ENCODE measurements around the gene IL36B.

Gene IL36B

GRCh38 chr2:113075600-113075999, 22.9 kb upstream of the IL36B start:
- no peak for DNase-seq (ENCODE audit: low read depth)

GRCh38 chr2:113075030-113075429, 22.4 kb upstream of the IL36B start:
- no peak for DNase-seq (ENCODE audit: low read depth)

- DNase-seq (ENCODE audit: low read depth), result no peak
Observed at GRCh38 chr2:113073325-113073834, 20.7 kb upstream of the IL36B start.

- DNase-seq (ENCODE audit: low read depth), result no peak
Observed at GRCh38 chr2:113072584-113072983, 19.9 kb upstream of the IL36B start.

GRCh38 chr2:113070606-113070975, 17.9 kb upstream of the IL36B start:
- no peak for DNase-seq (ENCODE audit: low read depth)

GRCh38 chr2:113069676-113070605, 17.3 kb upstream of the IL36B start:
- DNase-seq (ENCODE audit: low read depth), result no peak

GRCh38 chr2:113068706-113069485, 16.2 kb upstream of the IL36B start:
- DNase-seq (ENCODE audit: low read depth), result no peak

- DNase-seq (ENCODE audit: low read depth), result no peak
Observed at GRCh38 chr2:113068249-113068648, 15.6 kb upstream of the IL36B start.

- no peak for DNase-seq (ENCODE audit: low read depth)
Observed at GRCh38 chr2:113067681-113068080, 15.0 kb upstream of the IL36B start, which contains the start of gene IL1F10. Gene IL1F10 (plus strand): TSS chr2:113067970. CDS start chr2:113072739, 4,769 bp downstream.

- DNase-seq (ENCODE audit: low read depth), result no peak
Observed at GRCh38 chr2:113064898-113065297, 12.2 kb upstream of the IL36B start.

- no peak for DNase-seq (ENCODE audit: low read depth)
Observed at GRCh38 chr2:113064281-113064680, 11.6 kb upstream of the IL36B start.

- DNase-seq (ENCODE audit: low read depth), result no peak
Observed at GRCh38 chr2:113061896-113062770, 9.5 kb upstream of the IL36B start.

GRCh38 chr2:113061241-113061640, 8.6 kb upstream of the IL36B start:
- DNase-seq (ENCODE audit: low read depth), result no peak

- DNase-seq (ENCODE audit: low read depth), result no peak
Observed at GRCh38 chr2:113060796-113061195, 8.1 kb upstream of the IL36B start.

GRCh38 chr2:113060396-113060795, 7.7 kb upstream of the IL36B start:
- DNase-seq (ENCODE audit: low read depth), result no peak

- DNase-seq (ENCODE audit: low read depth), result no peak
Observed at GRCh38 chr2:113058998-113059960, 6.6 kb upstream of the IL36B start, which contains the start of gene IL36RN. Gene IL36RN (plus strand): TSS chr2:113059198. CDS start chr2:113059439, 241 bp downstream.

GRCh38 chr2:113058411-113058994, 5.8 kb upstream of the IL36B start:
- DNase-seq (ENCODE audit: low read depth), result no peak

- no peak for DNase-seq (ENCODE audit: low read depth)
Observed at GRCh38 chr2:113057117-113057516, 4.5 kb upstream of the IL36B start.

- DNase-seq (ENCODE audit: low read depth), result no peak
Observed at GRCh38 chr2:113056521-113056920, 3.9 kb upstream of the IL36B start.

GRCh38 chr2:113054066-113054465, 1.4 kb upstream of the IL36B start:
- no peak for DNase-seq (ENCODE audit: low read depth)
